HPDE6-E6E7 (cell line): ENCODE data around the gene DHDDS.
A peak's percentile ranks its signal among the peaks of the same experiment; 100 is the strongest.
"Not testable (repeated sequence)": the region's sequence is repeated elsewhere in the genome, so short reads cannot be mapped to it uniquely, and the experiment has no call there.

Experiments
- DNase-seq: peaks from one replicate; pipeline ENCODE4 v3.0.0; 2011; ENCODE audit warnings: missing footprints; ENCODE audit errors: extremely low spot score

Gene DHDDS, protein sequence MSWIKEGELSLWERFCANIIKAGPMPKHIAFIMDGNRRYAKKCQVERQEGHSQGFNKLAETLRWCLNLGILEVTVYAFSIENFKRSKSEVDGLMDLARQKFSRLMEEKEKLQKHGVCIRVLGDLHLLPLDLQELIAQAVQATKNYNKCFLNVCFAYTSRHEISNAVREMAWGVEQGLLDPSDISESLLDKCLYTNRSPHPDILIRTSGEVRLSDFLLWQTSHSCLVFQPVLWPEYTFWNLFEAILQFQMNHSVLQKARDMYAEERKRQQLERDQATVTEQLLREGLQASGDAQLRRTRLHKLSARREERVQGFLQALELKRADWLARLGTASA

DNA sequence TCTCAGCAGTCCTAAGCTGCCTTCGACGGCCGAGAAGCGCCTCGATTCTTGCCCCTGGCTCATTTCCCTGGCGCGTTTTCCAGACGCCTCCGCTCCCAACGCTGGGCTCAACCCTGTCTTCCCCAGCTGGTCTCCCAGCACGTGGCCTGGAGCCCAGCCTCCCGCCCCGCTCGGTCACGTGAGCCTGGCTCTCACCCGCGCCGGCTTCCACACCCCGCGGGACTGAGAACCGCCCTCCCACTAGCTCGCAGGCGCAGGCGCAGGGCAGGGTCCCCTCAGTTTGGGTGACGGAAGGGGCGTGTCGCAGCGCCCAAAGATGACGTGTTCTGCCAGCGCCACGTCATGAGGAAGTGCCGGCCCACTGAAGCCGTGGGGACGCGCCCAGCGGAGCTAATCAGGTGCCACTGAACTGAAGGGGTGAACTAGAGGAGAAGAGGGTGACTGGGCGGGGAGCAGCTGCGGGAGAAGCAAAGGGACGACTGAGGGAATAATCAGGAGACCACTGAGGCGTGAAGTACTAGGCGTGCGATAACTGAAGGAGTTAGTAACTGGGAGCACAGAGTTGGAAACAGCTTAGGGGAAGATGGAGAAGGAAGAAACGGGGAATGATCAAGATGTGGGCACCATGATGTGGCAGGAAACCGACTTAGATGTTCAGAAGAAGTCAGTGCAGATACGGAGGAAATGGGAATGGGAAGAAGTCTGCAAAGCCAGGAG, at the start of gene DHDDS:
DHDDS (plus strand) TSS at position 343 of the 717 bp plus-strand sequence. CDS start 625 bp downstream, outside the sequence.
- peak; percentile 96 for DNase-seq

DNA sequence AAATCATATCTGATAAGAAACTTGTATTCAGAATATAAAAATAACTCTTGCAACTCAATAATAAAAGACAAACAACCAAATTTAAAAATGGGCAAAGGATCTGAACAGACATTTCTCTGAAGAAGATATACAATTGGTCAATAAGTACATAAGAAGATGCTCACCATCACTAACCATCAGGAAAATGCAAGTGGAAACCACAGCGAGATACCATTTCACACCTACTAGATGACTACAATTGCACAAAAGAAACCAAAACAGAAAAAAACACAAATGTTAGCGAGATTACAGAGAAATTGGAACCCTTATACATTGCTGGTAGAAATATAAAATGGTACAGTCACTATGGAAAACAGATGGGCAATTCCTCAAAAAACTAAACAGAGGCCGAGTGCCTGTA, 48.0 kb upstream of the DHDDS start:
- no peak for DNase-seq

GRCh38 chr1:26385063-26385462, 47.1 kb upstream of the DHDDS start:
- not testable (repeated sequence) for DNase-seq

- no peak for DNase-seq
These were observed 44.7 kb upstream of the DHDDS start for GRCh38 chr1:26387447-26387846.

DNA sequence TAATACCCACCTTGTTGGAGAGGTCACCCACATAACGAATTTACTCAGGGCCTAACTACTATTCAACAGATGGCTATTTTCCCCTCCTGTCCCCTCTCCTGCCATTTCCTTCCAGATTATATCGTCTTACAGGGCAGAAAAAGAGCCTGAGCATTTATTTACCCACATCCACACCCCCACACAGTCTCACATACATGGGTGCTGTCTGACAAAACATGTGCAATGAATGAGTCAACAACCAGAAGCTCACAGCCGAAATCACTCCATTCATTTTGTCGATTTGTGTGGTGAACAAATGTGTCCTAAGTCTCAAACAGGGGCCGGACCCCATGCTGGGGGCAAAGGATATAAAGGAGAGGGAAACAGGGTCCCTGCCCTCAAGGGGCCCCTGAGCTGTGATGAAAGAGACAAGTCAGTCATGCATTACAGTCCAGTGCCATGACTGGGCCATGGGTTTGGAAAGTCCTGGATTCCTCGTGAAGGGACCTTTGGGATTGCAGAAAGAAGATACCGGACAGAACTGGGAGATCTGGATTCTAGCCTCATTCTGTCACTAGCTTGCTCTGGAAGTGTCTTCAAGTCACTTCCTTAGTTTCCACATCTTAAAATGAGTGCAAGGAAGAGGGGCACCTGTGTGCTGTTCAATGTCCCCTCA, 43.2 kb upstream of the DHDDS start:
- no peak for DNase-seq

DNA sequence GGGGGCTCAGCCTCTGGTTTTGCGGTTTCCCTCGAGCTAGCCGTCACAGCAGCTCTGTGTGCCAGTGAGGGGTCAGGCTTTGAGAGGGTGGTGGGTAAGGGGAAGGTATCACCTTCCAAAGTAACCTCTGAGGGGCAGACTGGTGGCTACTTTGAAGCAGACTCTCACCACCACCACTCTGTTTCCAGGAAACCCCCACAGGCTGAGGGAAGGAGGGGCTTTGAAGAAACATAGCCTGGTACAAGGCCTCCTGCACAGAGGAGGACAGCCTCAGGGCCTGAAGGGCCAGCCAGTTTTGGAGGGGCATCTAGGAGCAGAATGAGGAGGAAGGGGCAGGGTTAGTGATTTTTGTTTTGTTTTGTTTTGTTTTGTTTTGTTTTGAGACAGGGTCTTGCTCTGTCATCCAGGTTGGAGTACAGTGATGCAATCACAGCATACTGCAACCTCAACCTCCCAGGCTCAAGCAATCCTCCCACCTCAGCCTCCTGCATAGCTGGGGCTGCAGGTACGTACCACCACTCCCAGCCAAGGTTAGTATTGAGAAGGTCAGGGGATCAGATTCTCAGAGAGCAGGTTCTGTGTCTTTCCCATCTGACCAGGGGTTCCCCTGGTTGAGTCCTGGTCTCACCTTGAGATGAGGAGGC, 42.4 kb upstream of the DHDDS start:
- DNase-seq, result no peak

- peak; percentile 73 for DNase-seq
These were observed 40.7 kb upstream of the DHDDS start for GRCh38 chr1:26391450-26391849.

DNA sequence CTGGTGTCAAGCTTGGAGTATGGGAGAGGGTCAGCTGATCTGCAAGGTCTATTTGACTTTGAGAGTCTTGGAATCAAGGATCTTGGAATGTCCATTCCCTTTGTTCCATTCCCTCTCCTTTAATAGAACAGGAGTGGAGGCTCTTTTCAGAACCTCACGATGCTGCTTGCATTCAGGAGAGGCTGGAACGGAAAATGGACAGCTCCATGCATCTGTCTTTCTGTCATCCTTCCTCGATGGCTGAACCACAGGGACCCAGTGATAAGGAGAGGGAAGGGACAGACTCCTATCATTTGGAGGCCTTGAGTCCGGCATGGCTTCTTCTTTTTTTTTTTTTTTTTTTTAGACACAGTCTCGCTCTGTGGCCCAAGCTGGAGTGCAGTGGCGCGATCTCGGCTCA, 36.4 kb upstream of the DHDDS start:
- no peak for DNase-seq

DNA sequence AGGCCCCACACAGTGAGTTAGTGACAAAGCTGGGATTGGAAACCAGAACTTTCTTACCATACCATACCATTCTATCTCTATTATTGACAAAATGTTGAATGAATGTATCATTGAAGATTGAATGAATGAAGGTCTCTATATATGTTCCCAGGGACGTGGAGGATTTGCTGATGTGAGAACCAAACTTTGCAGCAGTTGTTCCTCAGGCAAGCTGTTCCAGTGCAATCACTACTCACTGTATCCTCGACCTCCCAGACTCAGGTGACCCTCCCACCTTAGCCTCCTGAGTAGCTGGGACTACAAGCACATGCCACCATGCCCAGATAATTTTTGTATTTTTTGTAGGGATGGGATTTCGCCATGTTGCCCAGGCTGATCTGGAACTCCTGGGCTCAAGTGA, 33.1 kb upstream of the DHDDS start:
- DNase-seq, result no peak

GRCh38 chr1:26401891-26402290, 30.2 kb upstream of the DHDDS start:
- DNase-seq, result no peak

GRCh38 chr1:26403656-26404055, 28.5 kb upstream of the DHDDS start:
- DNase-seq, result no peak

GRCh38 chr1:26404641-26405040, 27.5 kb upstream of the DHDDS start:
- DNase-seq, result no peak

- DNase-seq, result no peak
These were observed 26.7 kb upstream of the DHDDS start for GRCh38 chr1:26405281-26405915.

DNA sequence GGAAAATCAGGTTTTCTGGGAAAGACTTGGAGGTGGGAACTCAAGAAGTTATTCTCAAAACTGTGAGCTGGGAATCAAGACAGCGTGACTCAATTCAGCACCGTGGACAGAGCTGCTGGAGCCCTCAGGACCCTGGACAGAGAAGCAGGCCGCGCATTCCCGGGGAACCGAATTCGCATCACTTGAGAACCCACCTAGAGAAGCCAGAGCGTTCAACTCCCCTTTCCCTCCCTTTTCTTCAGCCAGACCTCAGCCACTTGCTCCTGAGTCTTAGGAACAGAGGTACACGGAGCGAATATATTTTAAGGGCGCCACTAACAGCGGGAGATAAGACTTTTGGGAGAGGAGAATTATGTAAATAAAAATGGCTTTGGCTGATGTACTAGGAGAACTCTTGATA, 23.5 kb upstream of the DHDDS start:
- peak; percentile 61 for DNase-seq

- no peak for DNase-seq
These were observed 22.8 kb upstream of the DHDDS start for GRCh38 chr1:26409191-26409807.

- DNase-seq, result no peak
These were observed 21.2 kb upstream of the DHDDS start, which contains the start of gene LIN28A for GRCh38 chr1:26410706-26411623. LIN28A (plus strand) TSS chr1:26410817; CDS start chr1:26410892, 75 bp downstream.

DNA sequence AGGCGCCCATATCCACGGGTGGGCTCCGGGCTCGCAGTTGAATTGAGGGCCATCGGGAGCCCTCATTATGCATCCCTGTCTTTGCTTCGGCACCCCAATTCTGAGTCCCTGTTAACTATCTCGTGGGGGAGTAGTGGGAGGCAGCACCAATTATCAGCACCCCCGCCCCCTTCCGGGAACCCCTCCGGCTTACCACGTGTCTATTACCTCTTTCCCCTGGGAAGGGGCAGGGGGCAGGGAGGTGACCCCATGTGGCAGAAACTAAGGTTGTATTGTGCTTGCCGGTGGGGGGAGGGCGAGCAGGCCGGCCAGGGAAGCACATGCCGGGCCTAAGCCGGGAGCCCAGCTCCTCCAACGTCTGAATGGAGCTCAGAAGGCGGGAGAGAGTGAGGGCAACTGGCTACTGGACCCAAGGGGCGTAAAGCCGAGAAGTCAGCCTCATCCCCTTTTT, 20.5 kb upstream of the DHDDS start:
- no peak for DNase-seq

GRCh38 chr1:26412180-26412840, 19.8 kb upstream of the DHDDS start:
- DNase-seq, result no peak

DNA sequence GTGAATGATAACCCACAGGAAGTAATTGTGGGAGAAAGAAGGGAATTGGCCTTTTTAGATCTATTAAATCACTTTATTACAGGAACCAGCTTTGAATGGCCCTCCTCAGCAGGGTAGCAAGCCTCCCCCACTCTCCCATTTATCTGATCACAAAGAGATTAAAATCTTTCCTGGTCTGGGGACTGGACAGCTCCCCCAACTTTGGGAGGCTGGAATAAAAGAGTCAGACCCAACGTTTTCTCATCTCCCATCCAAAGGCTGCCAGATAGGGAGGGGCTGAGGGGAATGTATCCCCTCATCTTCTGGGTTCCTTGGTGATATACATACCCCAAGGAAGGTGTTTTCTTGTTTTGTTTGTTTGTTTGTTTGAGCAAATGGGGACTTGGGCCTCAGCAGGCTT, 19.1 kb upstream of the DHDDS start:
- DNase-seq, result no peak
